Measurements from ENCODE around the gene KIF15. TPM values are rescaled to one million over a fixed set of nuclear protein-coding genes. Genes with fewer than 3 reads are reported as not detected.

KIF15 gene
- total RNA-seq (2022; extraction: Qiagen RNA extraction; ENCODE audit: low read depth): 7.4 to 13.3 TPM (median 9.1 TPM) in 5 replicates

GRCh38 chr3:44761424-44762169 lies at the start of gene KIF15, which contains the start of gene KIAA1143:
KIF15 (plus strand) TSS chr3:44761794; CDS start chr3:44761866, 72 bp downstream.
KIAA1143 (minus strand) TSS chr3:44761619; CDS start chr3:44761602, 17 bp downstream.

GRCh38 chr3:44712455-44713075 lies 49.0 kb upstream of the KIF15 start, which contains the start of gene ZNF502:
ZNF502 (plus strand) TSS chr3:44712660; CDS start chr3:44720262, 7,602 bp downstream.

GRCh38 chr3:44729384-44729910 lies 32.1 kb upstream of the KIF15 start, which contains the start of gene ZNF501:
ZNF501 (plus strand) TSS chr3:44729635; CDS start chr3:44734422, 4,787 bp downstream.

GRCh38 chr3:44861412-44862225 lies 100.0 kb downstream of the KIF15 start, which contains the start of gene TMEM42:
TMEM42 (plus strand) TSS chr3:44861912; CDS start chr3:44861925, 13 bp downstream.

GRCh38 chr3:44874308-44874707 lies 112.7 kb downstream of the KIF15 start, which contains the start of gene TGM4:
TGM4 (plus strand) TSS chr3:44874608; CDS start chr3:44874679, 71 bp downstream.

Other genes starting within 250 kb of the KIF15 start
- not detected in 5 replicates for gene ZKSCAN7, start 206.6 kb upstream of the KIF15 start, total RNA-seq (2022; extraction: Qiagen RNA extraction; ENCODE audit: low read depth)
- gene ZNF660, start 176.8 kb upstream of the KIF15 start, total RNA-seq (2022; extraction: Qiagen RNA extraction; ENCODE audit: low read depth): not detected in 5 replicates
- 1.5 to 2.2 TPM (median 1.8 TPM) in 5 replicates for gene ZNF197, start 136.8 kb upstream of the KIF15 start, total RNA-seq (2022; extraction: Qiagen RNA extraction; ENCODE audit: low read depth)
- gene ZNF35, start 113.1 kb upstream of the KIF15 start, total RNA-seq (2022; extraction: Qiagen RNA extraction; ENCODE audit: low read depth): 5.2 to 8.3 TPM (median 5.5 TPM) in 5 replicates
- 1.6 to 2.5 TPM (median 2.1 TPM) in 5 replicates for gene ZNF502, start 49.1 kb upstream of the KIF15 start, total RNA-seq (2022; extraction: Qiagen RNA extraction; ENCODE audit: low read depth)
- not detected in 5 replicates for gene ZNF501, start 32.2 kb upstream of the KIF15 start, total RNA-seq (2022; extraction: Qiagen RNA extraction; ENCODE audit: low read depth)
- 15.9 to 30.0 TPM (median 16.3 TPM) in 5 replicates for gene KIAA1143, start 175 bp upstream of the KIF15 start, total RNA-seq (2022; extraction: Qiagen RNA extraction; ENCODE audit: low read depth)
- gene TMEM42, start 100.1 kb downstream of the KIF15 start, total RNA-seq (2022; extraction: Qiagen RNA extraction; ENCODE audit: low read depth): 5.2 to 11.3 TPM (median 10.8 TPM) in 5 replicates
- gene TGM4, start 112.8 kb downstream of the KIF15 start, total RNA-seq (2022; extraction: Qiagen RNA extraction; ENCODE audit: low read depth): 0.08 to 0.12 TPM in 2 of 5 replicates, not detected in the others
- gene ZDHHC3, start 214.4 kb downstream of the KIF15 start, total RNA-seq (2022; extraction: Qiagen RNA extraction; ENCODE audit: low read depth): 34.3 to 46.4 TPM (median 40.3 TPM) in 5 replicates
- gene EXOSC7, start 214.4 kb downstream of the KIF15 start, total RNA-seq (2022; extraction: Qiagen RNA extraction; ENCODE audit: low read depth): 41.2 to 50.2 TPM (median 44.8 TPM) in 5 replicates